ENCODE results near the gene NFIA. TPM values are rescaled to one million over a fixed set of nuclear protein-coding genes. Genes with fewer than 3 reads are reported as not detected.

Gene NFIA
- total RNA-seq, 6 donors from 2014 or later = 33.5 to 94.3 (median 44.9) TPM

GRCh38 chr1:61193808-61194207, 111.4 kb downstream of the NFIA start:
- Histone ChIP-seq H3K9me3 (no peaks in the 10 kb centered on the region), H3K36me3 (no peaks in the 10 kb centered on the region), H3K4me1 (peaks cover 0 to 4% (median 4%) of the 10 kb centered on the region in 4 donors), H3K4me3 (no peak overlapping the region), H3K27ac (no peak overlapping the region), H3K27me3 (no peaks in the 10 kb centered on the region)
- TF ChIP-seq POLR2AphosphoS5 (IDR thresholded peaks at IDR 0.05) (no peak), CTCF (IDR thresholded peaks at IDR 0.05) (no peak), EP300 (IDR thresholded peaks at IDR 0.05) (no peak), POLR2A (IDR thresholded peaks at IDR 0.05) (no peak)
- DNase-seq (no peak), ATAC-seq (ENCODE audit: low FRiP score in 2 of 2) (no peak)
- 0 to 100% methylated on average over 1 of the region's 1 CpG for WGBS, 2 donors

- no peaks in the 10 kb centered on the region for H3K9me3 ChIP-seq
- peaks cover 3 to 6% (median 5%) of the 10 kb centered on the region in 4 donors for H3K4me1 ChIP-seq
- DNase-seq (no peak), ATAC-seq (ENCODE audit: low FRiP score in 2 of 2) (no peak)
- H3K4me3 ChIP-seq = no peak overlapping the region
- H3K27me3 ChIP-seq = no peaks in the 10 kb centered on the region
- 88 to 91% methylated on average over 8 of the region's 8 CpGs for WGBS, 2 donors
- H3K36me3 ChIP-seq = no peaks in the 10 kb centered on the region
- H3K27ac ChIP-seq = no peak overlapping the region
- no peak for TF ChIP-seq CTCF (IDR thresholded peaks at IDR 0.05)
- no peak for TF ChIP-seq POLR2AphosphoS5 (IDR thresholded peaks at IDR 0.05)
Observed at GRCh38 chr1:61198554-61198953, 116.2 kb downstream of the NFIA start.

- DNase-seq (no peak), ATAC-seq (ENCODE audit: low FRiP score in 2 of 2) (no peak)
- H3K27ac ChIP-seq = no peak overlapping the region
- no peak overlapping the region for H3K4me3 ChIP-seq
- WGBS, 2 donors = 85 to 88% methylated on average over 5 of the region's 5 CpGs
- H3K36me3 ChIP-seq = no peaks in the 10 kb centered on the region
- no peaks in the 10 kb centered on the region for H3K27me3 ChIP-seq
- peaks cover 0 to 6% (median 3%) of the 10 kb centered on the region in 4 donors for H3K4me1 ChIP-seq
- no peaks in the 10 kb centered on the region for H3K9me3 ChIP-seq
- TF ChIP-seq EP300 (IDR thresholded peaks at IDR 0.05) = no peak
- TF ChIP-seq POLR2AphosphoS5 (IDR thresholded peaks at IDR 0.05) = no peak
- TF ChIP-seq POLR2A (IDR thresholded peaks at IDR 0.05) = no peak
- no peak for TF ChIP-seq CTCF (IDR thresholded peaks at IDR 0.05)
Observed at GRCh38 chr1:61201035-61201434, 118.7 kb downstream of the NFIA start.

- Histone ChIP-seq H3K4me3 (peak overlapping the region in 2 of 4 donors; percentile 4 to 25), H3K36me3 (no peaks in the 10 kb centered on the region), H3K27ac (peak overlapping the region in 1 of 4 donors; percentile 33), H3K27me3 (no peaks in the 10 kb centered on the region), H3K9me3 (no peaks in the 10 kb centered on the region), H3K4me1 (peaks cover 0 to 6% (median 3%) of the 10 kb centered on the region in 4 donors)
- DNase-seq (no peak), ATAC-seq (ENCODE audit: low FRiP score in 2 of 2) (peak in 1 of 2 donors; percentile 41)
- WGBS, 2 donors = 69 to 72% methylated on average over 11 of the region's 11 CpGs
- TF ChIP-seq EP300 (IDR thresholded peaks at IDR 0.05) = no peak
- no peak for TF ChIP-seq CTCF (IDR thresholded peaks at IDR 0.05)
- no peak for TF ChIP-seq POLR2AphosphoS5 (IDR thresholded peaks at IDR 0.05)
- no peak for TF ChIP-seq POLR2A (IDR thresholded peaks at IDR 0.05)
Observed at GRCh38 chr1:61202854-61203598, 120.7 kb downstream of the NFIA start.

- no peak for TF ChIP-seq CTCF (IDR thresholded peaks at IDR 0.05)
- TF ChIP-seq POLR2AphosphoS5 (IDR thresholded peaks at IDR 0.05) = no peak
- no peak for TF ChIP-seq EP300 (IDR thresholded peaks at IDR 0.05)
- TF ChIP-seq POLR2A (IDR thresholded peaks at IDR 0.05) = no peak
- ATAC-seq (ENCODE audit: low FRiP score in 2 of 2) (no peak), DNase-seq (no peak)
- no peaks in the 10 kb centered on the region for H3K36me3 ChIP-seq
- H3K27ac ChIP-seq = no peak overlapping the region
- H3K4me3 ChIP-seq = no peak overlapping the region
- no peaks in the 10 kb centered on the region for H3K9me3 ChIP-seq
- H3K27me3 ChIP-seq = no peaks in the 10 kb centered on the region
- 97 to 100% methylated on average over 1 of the region's 1 CpG for WGBS, 2 donors
- H3K4me1 ChIP-seq = peaks cover 0 to 6% (median 3%) of the 10 kb centered on the region in 4 donors
Observed at GRCh38 chr1:61204528-61204927, 122.2 kb downstream of the NFIA start.

Measured in upper lobe of left lung (tissue), 6 donors.